ENCODE measurements around the gene EIF2AK2.

Gene EIF2AK2

DNA sequence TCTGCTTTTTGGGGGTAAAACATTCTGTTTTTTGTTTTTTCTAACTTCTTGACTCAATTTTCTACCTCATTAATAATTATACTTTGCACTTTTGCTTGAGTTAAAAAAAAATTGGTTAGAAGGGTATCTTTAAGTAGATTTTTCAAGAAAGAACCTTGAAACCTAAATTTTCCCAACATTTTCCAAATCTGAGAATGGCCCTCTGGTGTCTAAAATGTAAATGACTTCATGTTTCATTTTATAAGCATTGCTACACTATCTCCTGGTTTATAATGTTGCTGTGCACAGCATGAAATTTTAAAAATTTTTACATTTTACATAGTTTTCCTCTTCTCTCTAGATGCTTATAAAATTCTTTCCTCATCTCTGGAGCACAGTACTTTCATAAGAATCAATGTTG, 14.2 kb downstream of the EIF2AK2 start:
- ATAC-seq: no peak
- TF ChIP-seq, protein P1, sequence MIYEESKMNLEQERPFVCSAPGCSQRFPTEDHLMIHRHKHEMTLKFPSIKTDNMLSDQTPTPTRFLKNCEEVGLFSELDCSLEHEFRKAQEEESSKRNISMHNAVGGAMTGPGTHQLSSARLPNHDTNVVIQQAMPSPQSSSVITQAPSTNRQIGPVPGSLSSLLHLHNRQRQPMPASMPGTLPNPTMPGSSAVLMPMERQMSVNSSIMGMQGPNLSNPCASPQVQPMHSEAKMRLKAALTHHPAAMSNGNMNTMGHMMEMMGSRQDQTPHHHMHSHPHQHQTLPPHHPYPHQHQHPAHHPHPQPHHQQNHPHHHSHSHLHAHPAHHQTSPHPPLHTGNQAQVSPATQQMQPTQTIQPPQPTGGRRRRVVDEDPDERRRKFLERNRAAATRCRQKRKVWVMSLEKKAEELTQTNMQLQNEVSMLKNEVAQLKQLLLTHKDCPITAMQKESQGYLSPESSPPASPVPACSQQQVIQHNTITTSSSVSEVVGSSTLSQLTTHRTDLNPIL (CRISPR knock-in tag; IDR thresholded peaks at IDR 0.05; ENCODE audit: low read depth): no peak
- no peak for TF ChIP-seq ZNF8 (CRISPR knock-in tag; IDR thresholded peaks at IDR 0.05)
- TF ChIP-seq, protein P2, sequence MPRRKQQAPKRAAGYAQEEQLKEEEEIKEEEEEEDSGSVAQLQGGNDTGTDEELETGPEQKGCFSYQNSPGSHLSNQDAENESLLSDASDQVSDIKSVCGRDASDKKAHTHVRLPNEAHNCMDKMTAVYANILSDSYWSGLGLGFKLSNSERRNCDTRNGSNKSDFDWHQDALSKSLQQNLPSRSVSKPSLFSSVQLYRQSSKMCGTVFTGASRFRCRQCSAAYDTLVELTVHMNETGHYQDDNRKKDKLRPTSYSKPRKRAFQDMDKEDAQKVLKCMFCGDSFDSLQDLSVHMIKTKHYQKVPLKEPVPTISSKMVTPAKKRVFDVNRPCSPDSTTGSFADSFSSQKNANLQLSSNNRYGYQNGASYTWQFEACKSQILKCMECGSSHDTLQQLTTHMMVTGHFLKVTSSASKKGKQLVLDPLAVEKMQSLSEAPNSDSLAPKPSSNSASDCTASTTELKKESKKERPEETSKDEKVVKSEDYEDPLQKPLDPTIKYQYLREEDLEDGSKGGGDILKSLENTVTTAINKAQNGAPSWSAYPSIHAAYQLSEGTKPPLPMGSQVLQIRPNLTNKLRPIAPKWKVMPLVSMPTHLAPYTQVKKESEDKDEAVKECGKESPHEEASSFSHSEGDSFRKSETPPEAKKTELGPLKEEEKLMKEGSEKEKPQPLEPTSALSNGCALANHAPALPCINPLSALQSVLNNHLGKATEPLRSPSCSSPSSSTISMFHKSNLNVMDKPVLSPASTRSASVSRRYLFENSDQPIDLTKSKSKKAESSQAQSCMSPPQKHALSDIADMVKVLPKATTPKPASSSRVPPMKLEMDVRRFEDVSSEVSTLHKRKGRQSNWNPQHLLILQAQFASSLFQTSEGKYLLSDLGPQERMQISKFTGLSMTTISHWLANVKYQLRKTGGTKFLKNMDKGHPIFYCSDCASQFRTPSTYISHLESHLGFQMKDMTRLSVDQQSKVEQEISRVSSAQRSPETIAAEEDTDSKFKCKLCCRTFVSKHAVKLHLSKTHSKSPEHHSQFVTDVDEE (CRISPR knock-in tag; IDR thresholded peaks at IDR 0.05): no peak

DNA sequence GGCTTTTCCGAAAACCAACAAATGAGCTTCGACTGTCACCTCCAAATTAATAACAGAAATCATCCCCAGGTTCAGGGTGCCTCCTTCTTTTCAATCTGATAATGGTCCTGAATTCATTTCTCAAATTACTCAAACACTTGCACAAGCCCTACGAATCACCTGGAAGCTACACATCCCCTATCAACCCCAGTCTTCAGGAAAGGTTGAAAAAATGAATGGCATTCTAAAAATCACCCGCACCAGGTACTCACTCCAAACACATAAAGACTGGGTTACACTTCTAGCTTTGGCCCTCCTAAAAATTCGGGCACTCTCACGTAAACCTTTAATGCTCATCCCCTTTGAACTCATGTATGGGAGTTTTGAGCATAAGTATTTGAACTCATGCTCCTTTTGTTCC, 23.9 kb downstream of the EIF2AK2 start:
- TF ChIP-seq PPARA (CRISPR knock-in tag; IDR thresholded peaks at IDR 0.05; ENCODE audit: borderline replicate concordance): no peak
- no peak for TF ChIP-seq TCF4 (CRISPR knock-in tag; IDR thresholded peaks at IDR 0.05; ENCODE audit: borderline replicate concordance)
- TF ChIP-seq, protein P1 (CRISPR knock-in tag; IDR thresholded peaks at IDR 0.05; ENCODE audit: low read depth): no peak
- TF ChIP-seq ESRRG (CRISPR knock-in tag; IDR thresholded peaks at IDR 0.05): no peak
- no peak for TF ChIP-seq ZNF70 (CRISPR knock-in tag; IDR thresholded peaks at IDR 0.05)
- no peak for TF ChIP-seq TOX (CRISPR knock-in tag; IDR thresholded peaks at IDR 0.05; ENCODE audit: borderline replicate concordance)
- TF ChIP-seq, protein P3, sequence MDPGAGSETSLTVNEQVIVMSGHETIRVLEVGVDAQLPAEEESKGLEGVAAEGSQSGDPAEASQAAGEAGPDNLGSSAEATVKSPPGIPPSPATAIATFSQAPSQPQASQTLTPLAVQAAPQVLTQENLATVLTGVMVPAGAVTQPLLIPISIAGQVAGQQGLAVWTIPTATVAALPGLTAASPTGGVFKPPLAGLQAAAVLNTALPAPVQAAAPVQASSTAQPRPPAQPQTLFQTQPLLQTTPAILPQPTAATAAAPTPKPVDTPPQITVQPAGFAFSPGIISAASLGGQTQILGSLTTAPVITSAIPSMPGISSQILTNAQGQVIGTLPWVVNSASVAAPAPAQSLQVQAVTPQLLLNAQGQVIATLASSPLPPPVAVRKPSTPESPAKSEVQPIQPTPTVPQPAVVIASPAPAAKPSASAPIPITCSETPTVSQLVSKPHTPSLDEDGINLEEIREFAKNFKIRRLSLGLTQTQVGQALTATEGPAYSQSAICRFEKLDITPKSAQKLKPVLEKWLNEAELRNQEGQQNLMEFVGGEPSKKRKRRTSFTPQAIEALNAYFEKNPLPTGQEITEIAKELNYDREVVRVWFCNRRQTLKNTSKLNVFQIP (CRISPR knock-in tag; IDR thresholded peaks at IDR 0.05; ENCODE audit: borderline replicate concordance, low read depth): no peak
- no peak for TF ChIP-seq ZFP30 (CRISPR knock-in tag; IDR thresholded peaks at IDR 0.05)
- no peak for TF ChIP-seq SNAI2 (CRISPR knock-in tag; IDR thresholded peaks at IDR 0.05)
- TF ChIP-seq ZNF565 (CRISPR knock-in tag; conservative IDR thresholded peaks at IDR 0.05; ENCODE audit: low read depth): no peak
- TF ChIP-seq, protein P4, sequence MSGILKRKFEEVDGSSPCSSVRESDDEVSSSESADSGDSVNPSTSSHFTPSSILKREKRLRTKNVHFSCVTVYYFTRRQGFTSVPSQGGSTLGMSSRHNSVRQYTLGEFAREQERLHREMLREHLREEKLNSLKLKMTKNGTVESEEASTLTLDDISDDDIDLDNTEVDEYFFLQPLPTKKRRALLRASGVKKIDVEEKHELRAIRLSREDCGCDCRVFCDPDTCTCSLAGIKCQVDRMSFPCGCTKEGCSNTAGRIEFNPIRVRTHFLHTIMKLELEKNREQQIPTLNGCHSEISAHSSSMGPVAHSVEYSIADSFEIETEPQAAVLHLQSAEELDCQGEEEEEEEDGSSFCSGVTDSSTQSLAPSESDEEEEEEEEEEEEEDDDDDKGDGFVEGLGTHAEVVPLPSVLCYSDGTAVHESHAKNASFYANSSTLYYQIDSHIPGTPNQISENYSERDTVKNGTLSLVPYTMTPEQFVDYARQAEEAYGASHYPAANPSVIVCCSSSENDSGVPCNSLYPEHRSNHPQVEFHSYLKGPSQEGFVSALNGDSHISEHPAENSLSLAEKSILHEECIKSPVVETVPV (CRISPR knock-in tag; IDR thresholded peaks at IDR 0.05): no peak
- no peak for TF ChIP-seq CSDC2 (CRISPR knock-in tag; IDR thresholded peaks at IDR 0.05)
- no peak for ATAC-seq

DNA sequence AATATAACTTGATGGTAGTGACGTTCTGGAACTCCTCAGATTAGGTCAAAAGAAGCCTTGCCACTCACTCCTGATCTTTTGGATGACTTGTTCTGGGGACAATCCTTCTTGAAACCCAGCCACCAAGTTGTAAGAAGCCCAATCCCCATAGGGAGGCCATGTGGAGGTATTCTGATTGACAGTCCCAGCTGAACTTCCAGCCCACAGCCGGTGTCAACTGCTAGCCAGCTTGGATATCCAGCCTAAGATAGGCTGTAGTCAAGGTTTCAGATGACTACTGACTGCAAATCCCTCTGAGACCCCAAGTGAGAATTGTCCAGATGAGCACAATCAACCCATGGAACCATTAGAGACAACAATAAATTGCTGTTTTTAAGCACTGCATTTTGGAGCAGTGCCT, 31.4 kb downstream of the EIF2AK2 start:
- TF ChIP-seq ZNF565 (CRISPR knock-in tag; conservative IDR thresholded peaks at IDR 0.05; ENCODE audit: low read depth) (no peak), TOX (CRISPR knock-in tag; IDR thresholded peaks at IDR 0.05; ENCODE audit: borderline replicate concordance) (no peak), ZNF70 (CRISPR knock-in tag; IDR thresholded peaks at IDR 0.05) (no peak), ARNTL (CRISPR knock-in tag; IDR thresholded peaks at IDR 0.05; ENCODE audit: borderline replicate concordance, low read depth) (no peak), ZFP3 (CRISPR knock-in tag; IDR thresholded peaks at IDR 0.05) (no peak), OSR1 (CRISPR knock-in tag; IDR thresholded peaks at IDR 0.05) (no peak), ZFP30 (CRISPR knock-in tag; IDR thresholded peaks at IDR 0.05) (no peak)
- TF ChIP-seq, protein P2 (CRISPR knock-in tag; IDR thresholded peaks at IDR 0.05): no peak
- TF ChIP-seq, protein P5, sequence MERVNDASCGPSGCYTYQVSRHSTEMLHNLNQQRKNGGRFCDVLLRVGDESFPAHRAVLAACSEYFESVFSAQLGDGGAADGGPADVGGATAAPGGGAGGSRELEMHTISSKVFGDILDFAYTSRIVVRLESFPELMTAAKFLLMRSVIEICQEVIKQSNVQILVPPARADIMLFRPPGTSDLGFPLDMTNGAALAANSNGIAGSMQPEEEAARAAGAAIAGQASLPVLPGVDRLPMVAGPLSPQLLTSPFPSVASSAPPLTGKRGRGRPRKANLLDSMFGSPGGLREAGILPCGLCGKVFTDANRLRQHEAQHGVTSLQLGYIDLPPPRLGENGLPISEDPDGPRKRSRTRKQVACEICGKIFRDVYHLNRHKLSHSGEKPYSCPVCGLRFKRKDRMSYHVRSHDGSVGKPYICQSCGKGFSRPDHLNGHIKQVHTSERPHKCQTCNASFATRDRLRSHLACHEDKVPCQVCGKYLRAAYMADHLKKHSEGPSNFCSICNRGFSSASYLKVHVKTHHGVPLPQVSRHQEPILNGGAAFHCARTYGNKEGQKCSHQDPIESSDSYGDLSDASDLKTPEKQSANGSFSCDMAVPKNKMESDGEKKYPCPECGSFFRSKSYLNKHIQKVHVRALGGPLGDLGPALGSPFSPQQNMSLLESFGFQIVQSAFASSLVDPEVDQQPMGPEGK (CRISPR knock-in tag; IDR thresholded peaks at IDR 0.05; ENCODE audit: borderline replicate concordance): no peak
- TF ChIP-seq, protein P3 (CRISPR knock-in tag; IDR thresholded peaks at IDR 0.05; ENCODE audit: borderline replicate concordance, low read depth): no peak
- no peak for ATAC-seq
